Thymus (tissue), 11 donors: ENCODE measurements around the gene F5. TPM values are rescaled to one million over a fixed set of nuclear protein-coding genes. Genes with fewer than 3 reads are reported as not detected.
A peak's percentile ranks its signal among the peaks of the same experiment; 100 is the strongest.

Source experiments
- DNase-seq, 9 donors: peaks; one replicate each; pipeline ENCODE4 v3.0.0-alpha.2; 2013; ENCODE audit warnings: low spot score in 9 of 9, low read depth in 6 of 9, missing footprints in 1 of 9
- H3K27ac ChIP-seq, 2 donors: one replicate each; pipeline ENCODE4 v1.5.1; 2013; ENCODE audit warnings: control low read depth in 1 of 2, low read depth in 1 of 2, low read length in 1 of 2, mild to moderate bottlenecking in 1 of 2, moderate library complexity in 1 of 2
- H3K27me3 ChIP-seq, 2 donors: one replicate each; pipeline ENCODE4 v1.5.1; 2013; ENCODE audit warnings: low read length in 1 of 2; ENCODE audit not compliant: control insufficient read depth in 2 of 2, insufficient read depth in 1 of 2
- H3K36me3 ChIP-seq, 2 donors: one replicate each; pipeline ENCODE4 v1.5.1; 2013; ENCODE audit warnings: low read length in 1 of 2, mild to moderate bottlenecking in 1 of 2, moderate library complexity in 1 of 2; ENCODE audit not compliant: control insufficient read depth in 2 of 2, insufficient read depth in 2 of 2
- H3K4me1 ChIP-seq, 2 donors: one replicate each; pipeline ENCODE4 v1.5.1; 2013; ENCODE audit warnings: low read length in 2 of 2; ENCODE audit not compliant: control insufficient read depth in 2 of 2, insufficient read depth in 2 of 2
- H3K4me3 ChIP-seq, 2 donors: one replicate each; pipeline ENCODE4 v1.5.1; 2013; ENCODE audit warnings: low read length in 2 of 2, control low read depth in 1 of 2, mild to moderate bottlenecking in 1 of 2
- H3K9me3 ChIP-seq, 2 donors: one replicate each; pipeline ENCODE4 v1.5.1; 2013; ENCODE audit warnings: low read length in 1 of 2, mild to moderate bottlenecking in 1 of 2; ENCODE audit not compliant: control insufficient read depth in 2 of 2, insufficient read depth in 1 of 2
- WGBS: extraction: QIAGEN DNeasy Blood & Tissue Kit; methylation state at CpG from one replicate; pipeline ENCODE4 v1.1.7; 2013; 5-methylcytosine and 5-hydroxymethylcytosine counted together
- polyA plus RNA-seq: library from polyadenylated mRNA; stranded (reverse); fragments of 200-250 nt; gene quantifications from one replicate; pipeline ENCODE4 v1.2.3, GENCODE V29; 2013
- total RNA-seq: library from RNA; stranded (reverse); fragments of 120-200 nt; gene quantifications from one replicate; pipeline ENCODE4 v1.2.4, GENCODE V29; 2013
- donor health status: healthy.

F5 gene
- total and polyA plus RNA-seq, 2 donors: 0.85 to 4.1 TPM

- WGBS: 81% methylated on average over 3 of the region's 3 CpGs
- Histone ChIP-seq H3K4me3 (no peak overlapping the region), H3K36me3 (no peaks in the 10 kb centered on the region), H3K27ac (no peak overlapping the region), H3K4me1 (no peaks in the 10 kb centered on the region), H3K27me3 (no peaks in the 10 kb centered on the region), H3K9me3 (no peaks in the 10 kb centered on the region)
- peak in 4 of 9 donors; percentile 22 to 60 (median 35) for DNase-seq
Measured at GRCh38 chr1:169595764-169596711, 9.8 kb upstream of the F5 start.

DNA sequence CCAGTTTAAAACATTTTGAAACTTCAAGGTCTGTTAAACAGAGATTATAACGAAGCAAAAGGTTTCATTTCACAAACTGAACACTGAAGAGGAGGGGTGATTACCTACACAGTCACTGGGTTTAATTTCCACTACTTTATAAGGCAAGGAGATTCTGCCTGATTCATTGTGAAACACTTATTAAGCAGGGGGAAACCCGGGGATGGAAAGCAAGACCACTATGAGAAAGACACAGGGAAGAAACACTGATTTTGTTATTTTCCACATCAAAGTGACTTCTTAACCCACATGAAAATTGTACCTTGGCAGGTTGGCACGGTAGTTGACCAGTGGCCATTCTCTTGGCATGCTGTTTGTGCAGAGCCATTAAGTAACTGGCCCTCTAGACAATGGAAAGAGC lies 8.1 kb upstream of the F5 start:
- H3K4me3 ChIP-seq: no peak overlapping the region
- no peaks in the 10 kb centered on the region for H3K27me3 ChIP-seq
- 87% methylated on average over 3 of the region's 3 CpGs for WGBS
- no peaks in the 10 kb centered on the region for H3K9me3 ChIP-seq
- no peak for DNase-seq
- no peaks in the 10 kb centered on the region for H3K4me1 ChIP-seq
- H3K27ac ChIP-seq: no peak overlapping the region
- no peaks in the 10 kb centered on the region for H3K36me3 ChIP-seq

GRCh38 chr1:169590932-169591331 lies 4.7 kb upstream of the F5 start:
- Histone ChIP-seq H3K4me3 (no peak overlapping the region), H3K27me3 (peaks cover 0 to 7% of the 10 kb centered on the region in 2 donors), H3K36me3 (no peaks in the 10 kb centered on the region), H3K27ac (no peak overlapping the region), H3K9me3 (no peaks in the 10 kb centered on the region), H3K4me1 (peaks cover 0 to 8% of the 10 kb centered on the region in 2 donors)
- 96% methylated on average over 5 of the region's 5 CpGs for WGBS
- DNase-seq: no peak

DNA sequence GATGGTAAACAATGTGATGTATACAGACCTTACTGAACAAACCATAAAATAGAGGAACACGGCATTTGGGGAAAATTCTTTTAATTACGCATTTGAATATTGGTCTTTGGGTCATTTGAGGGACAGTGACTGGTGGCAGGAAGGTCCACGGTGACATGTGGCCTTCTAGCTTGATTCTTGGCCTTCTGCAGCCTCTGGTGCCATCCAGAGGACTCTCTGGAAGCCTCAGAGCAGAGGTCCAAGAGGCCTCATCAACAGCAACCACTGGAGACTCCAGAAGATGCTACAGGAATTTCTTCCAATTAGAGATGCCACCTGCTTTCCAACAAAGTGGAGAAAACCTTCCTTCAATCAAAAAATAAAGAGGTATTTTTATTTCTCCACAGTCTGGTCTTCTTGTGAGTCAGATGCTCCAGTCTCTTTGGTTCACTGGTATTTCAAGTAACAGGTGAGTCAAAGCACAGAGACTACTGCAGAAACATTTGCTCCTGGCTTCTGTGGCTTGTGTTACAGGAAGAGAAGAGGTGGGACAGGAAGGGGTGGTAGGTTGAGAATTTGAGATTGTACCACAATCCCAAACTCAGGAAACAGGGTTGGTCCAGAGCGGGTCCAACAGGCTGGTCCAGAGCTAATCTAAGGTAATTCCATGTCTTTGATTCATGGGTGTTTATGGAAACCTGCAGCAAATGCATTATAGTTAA lies 2.7 kb upstream of the F5 start:
- WGBS: 69% methylated on average over 4 of the region's 4 CpGs
- Histone ChIP-seq H3K27me3 (peaks cover 0 to 7% of the 10 kb centered on the region in 2 donors), H3K4me1 (peaks cover 0 to 8% of the 10 kb centered on the region in 2 donors), H3K9me3 (no peaks in the 10 kb centered on the region), H3K36me3 (no peaks in the 10 kb centered on the region), H3K4me3 (no peak overlapping the region), H3K27ac (no peak overlapping the region)
- peak in 1 of 9 donors; percentile 16 for DNase-seq

GRCh38 chr1:169588112-169588511 lies 1.8 kb upstream of the F5 start:
- Histone ChIP-seq H3K4me3 (no peak overlapping the region), H3K27me3 (peaks cover 0 to 7% of the 10 kb centered on the region in 2 donors), H3K4me1 (peaks cover 0 to 8% of the 10 kb centered on the region in 2 donors), H3K36me3 (no peaks in the 10 kb centered on the region), H3K27ac (no peak overlapping the region), H3K9me3 (no peaks in the 10 kb centered on the region)
- no peak for DNase-seq
- WGBS: 92% methylated on average over 1 of the region's 1 CpG

DNA sequence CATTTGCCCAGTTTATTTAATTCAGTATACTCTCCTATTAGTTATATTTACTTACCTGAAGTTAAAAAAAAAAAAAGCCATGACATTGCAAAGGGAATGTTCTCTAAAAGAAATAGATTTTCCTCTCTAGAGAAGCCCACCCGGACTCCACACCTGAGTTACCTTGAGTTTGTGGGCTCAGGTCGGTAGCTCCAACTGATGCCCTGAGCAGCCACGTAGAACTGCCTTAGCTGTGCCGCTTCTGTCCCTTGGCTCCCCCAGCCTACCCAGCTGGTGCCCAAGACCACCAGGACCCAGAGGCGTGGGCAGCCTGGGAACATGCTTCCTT lies 250 bp downstream of the F5 start:
- H3K27me3 ChIP-seq: peaks cover 0 to 7% of the 10 kb centered on the region in 2 donors
- WGBS: 34% methylated on average over 5 of the region's 5 CpGs
- no peaks in the 10 kb centered on the region for H3K36me3 ChIP-seq
- no peaks in the 10 kb centered on the region for H3K9me3 ChIP-seq
- DNase-seq: no peak
- no peak overlapping the region for H3K4me3 ChIP-seq
- peaks cover 0 to 8% of the 10 kb centered on the region in 2 donors for H3K4me1 ChIP-seq
- H3K27ac ChIP-seq: no peak overlapping the region

DNA sequence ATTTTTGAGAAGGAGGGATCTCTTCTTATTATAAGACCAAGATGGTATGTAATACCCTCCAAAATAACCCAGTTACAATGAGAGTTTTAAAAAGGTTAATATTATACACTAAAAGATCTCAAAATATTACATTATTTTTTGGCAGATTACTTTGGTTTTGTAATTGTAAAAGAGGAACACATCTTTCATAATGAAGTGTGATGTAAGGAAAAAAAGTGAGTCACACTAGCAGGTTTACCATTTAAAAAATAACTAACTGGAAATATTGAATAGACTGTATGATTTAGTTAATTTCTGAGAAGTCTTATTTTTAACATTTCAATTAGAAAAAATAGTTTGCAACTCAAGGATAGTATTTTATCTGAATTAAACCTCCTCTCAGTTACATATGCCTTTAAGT lies 1.1 kb downstream of the F5 start:
- Histone ChIP-seq H3K36me3 (no peaks in the 10 kb centered on the region), H3K27ac (no peak overlapping the region), H3K4me3 (no peak overlapping the region)

GRCh38 chr1:169584483-169585144 lies 1.7 kb downstream of the F5 start:
- no peak overlapping the region for H3K27ac ChIP-seq
- no peaks in the 10 kb centered on the region for H3K36me3 ChIP-seq
- no peak overlapping the region for H3K4me3 ChIP-seq
- peaks cover 0 to 8% of the 10 kb centered on the region in 2 donors for H3K4me1 ChIP-seq
- WGBS: 91% methylated on average over 4 of the region's 4 CpGs
- H3K9me3 ChIP-seq: no peaks in the 10 kb centered on the region
- H3K27me3 ChIP-seq: peaks cover 0 to 7% of the 10 kb centered on the region in 2 donors
- no peak for DNase-seq

More for the DNA sequence above, 1.1 kb downstream of the F5 start:
- Histone ChIP-seq H3K27me3 (peaks cover 0 to 7% of the 10 kb centered on the region in 2 donors), H3K4me1 (peaks cover 0 to 8% of the 10 kb centered on the region in 2 donors), H3K9me3 (no peaks in the 10 kb centered on the region)
- DNase-seq: no peak
